ENCODE measurements around the gene KCNQ1. TPM values are rescaled to one million over a fixed set of nuclear protein-coding genes. Genes with fewer than 3 reads are reported as not detected.

KCNQ1 gene
- total RNA-seq, 2 experiments from 2014 or later = 8.7 to 9.5 TPM

GRCh38 chr11:2867142-2867541 is 422.3 kb downstream of the KCNQ1 start:
- ATAC-seq = no peak
- intact Hi-C loops (cut with micrococcal nuclease) = no loop called here
- H3K9me3 Mint-ChIP-seq = no peaks in the 10 kb centered on the region
- H3K27me3 Mint-ChIP-seq = peaks cover 56% of the 10 kb centered on the region
- no peak overlapping the region for H3K4me3 Mint-ChIP-seq
- no peak for DNase-seq
- ChIA-PET CTCF (interaction anchor here (1.3 kb wide), 1 partner anchor 22 kb away, joined by 4 read pairs; no protein-coding TSS in a partner anchor), POLR2A (interaction anchor here (0.8 kb wide), 1 partner anchor 26 kb away, joined by 3 read pairs; no protein-coding TSS in a partner anchor)
- no peaks in the 10 kb centered on the region for H3K36me3 Mint-ChIP-seq (ENCODE audit: low read depth)
- H3K4me1 Mint-ChIP-seq (ENCODE audit: low read depth) = peaks cover 5% of the 10 kb centered on the region
- no peak for TF ChIP-seq CTCF (IDR thresholded peaks at IDR 0.05)
- no peak overlapping the region for H3K27ac Mint-ChIP-seq

GRCh38 chr11:2867722-2868505 is 423.1 kb downstream of the KCNQ1 start:
- Mint-ChIP-seq H3K27me3 (peaks cover 58% of the 10 kb centered on the region), H3K9me3 (no peaks in the 10 kb centered on the region), H3K27ac (no peak overlapping the region), H3K4me3 (no peak overlapping the region), H3K4me1 (ENCODE audit: low read depth) (peaks cover 5% of the 10 kb centered on the region), H3K36me3 (ENCODE audit: low read depth) (no peaks in the 10 kb centered on the region)
- ChIA-PET POLR2A (no interaction called here), CTCF (interaction anchor here (1.1 to 1.3 kb wide), 2 partner anchors 21 to 25 kb away, joined by 3 to 4 read pairs; no protein-coding TSS in a partner anchor)
- intact Hi-C loops (cut with micrococcal nuclease) = no loop called here
- no peak for TF ChIP-seq CTCF (IDR thresholded peaks at IDR 0.05)
- DNase-seq (no peak), ATAC-seq (no peak)

GRCh38 chr11:2868506-2869133 is 423.8 kb downstream of the KCNQ1 start:
- intact Hi-C loops (cut with micrococcal nuclease) = no loop called here
- peaks cover 51% of the 10 kb centered on the region for H3K27me3 Mint-ChIP-seq
- no peak for ATAC-seq
- no peak overlapping the region for H3K27ac Mint-ChIP-seq
- no peak for DNase-seq
- POLR2A ChIA-PET = no interaction called here
- no peaks in the 10 kb centered on the region for H3K36me3 Mint-ChIP-seq (ENCODE audit: low read depth)
- CTCF ChIA-PET = interaction anchor here (1.1 to 1.3 kb wide), 3 partner anchors 19 to 24 kb away, joined by 3 to 4 read pairs (median 4); no protein-coding TSS in a partner anchor
- no peak for TF ChIP-seq CTCF (IDR thresholded peaks at IDR 0.05)
- H3K4me3 Mint-ChIP-seq = no peak overlapping the region
- no peaks in the 10 kb centered on the region for H3K9me3 Mint-ChIP-seq
- peaks cover 5% of the 10 kb centered on the region for H3K4me1 Mint-ChIP-seq (ENCODE audit: low read depth)

- intact Hi-C loops (cut with micrococcal nuclease) = no loop called here
- no peak for TF ChIP-seq CTCF (IDR thresholded peaks at IDR 0.05)
- Mint-ChIP-seq H3K27me3 (peaks cover 48% of the 10 kb centered on the region), H3K4me3 (no peak overlapping the region), H3K9me3 (no peaks in the 10 kb centered on the region), H3K27ac (no peak overlapping the region), H3K4me1 (ENCODE audit: low read depth) (peaks cover 5% of the 10 kb centered on the region), H3K36me3 (ENCODE audit: low read depth) (no peaks in the 10 kb centered on the region)
- ATAC-seq (no peak), DNase-seq (no peak)
- ChIA-PET POLR2A (no interaction called here), CTCF (interaction anchor here (1.1 to 1.2 kb wide), 2 partner anchors 18 to 23 kb away, joined by 3 to 4 read pairs; no protein-coding TSS in a partner anchor)
These were observed 424.3 kb downstream of the KCNQ1 start for GRCh38 chr11:2869134-2869526.

Measured in activated CD8-positive, alpha-beta T cell treated with anti-CD3 and anti-CD28 coated beads for 36 hours (primary cell).